ENCODE measurements around the gene CAMP.

The CAMP gene

GRCh38 chr3:48215466-48215865 is 7.8 kb upstream of the CAMP start:
- no peak overlapping the region for H3K9ac ChIP-seq (ENCODE audit: low read length)
- no peak overlapping the region for H3K4me3 ChIP-seq (ENCODE audit: low read depth in 1 of 2, low read length in 2 of 2)
- H3K4me1 ChIP-seq (ENCODE audit: insufficient read depth, low read length) = peaks cover 18% of the 10 kb centered on the region
- H3K36me3 ChIP-seq (ENCODE audit: insufficient read depth, low read length) = no peaks in the 10 kb centered on the region
- peak overlapping the region; percentile 6 for H3K27ac ChIP-seq (ENCODE audit: low read depth, low read length)
- no peaks in the 10 kb centered on the region for H3K9me3 ChIP-seq (ENCODE audit: low read length)
- H3K27me3 ChIP-seq (ENCODE audit: control insufficient read depth in 1 of 2, insufficient read depth in 2 of 2, low read length in 2 of 2) = no peaks in the 10 kb centered on the region

DNA sequence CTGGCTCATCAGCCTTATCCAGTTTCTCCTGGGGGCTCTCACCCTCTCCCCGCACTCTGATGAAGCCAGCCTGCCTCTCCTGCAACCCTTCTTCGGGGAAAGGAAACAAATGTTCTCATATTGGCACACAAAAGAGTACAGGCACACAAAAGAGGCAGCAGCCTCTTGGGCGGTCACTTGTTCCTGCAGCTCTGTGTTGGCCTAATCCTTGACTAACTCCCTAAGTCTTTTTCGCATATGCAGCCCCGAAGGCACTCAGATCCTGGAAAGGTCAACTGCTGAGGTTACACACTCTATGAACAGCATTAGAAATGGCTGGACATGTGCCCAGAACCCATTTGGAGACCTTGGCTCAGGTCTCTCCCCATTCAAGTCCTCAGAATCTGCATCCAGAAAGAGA is 7.4 kb upstream of the CAMP start:
- H3K9me3 ChIP-seq (ENCODE audit: low read length) = no peaks in the 10 kb centered on the region
- H3K9ac ChIP-seq (ENCODE audit: low read length) = no peak overlapping the region
- no peak overlapping the region for H3K27ac ChIP-seq (ENCODE audit: low read depth, low read length)

DNA sequence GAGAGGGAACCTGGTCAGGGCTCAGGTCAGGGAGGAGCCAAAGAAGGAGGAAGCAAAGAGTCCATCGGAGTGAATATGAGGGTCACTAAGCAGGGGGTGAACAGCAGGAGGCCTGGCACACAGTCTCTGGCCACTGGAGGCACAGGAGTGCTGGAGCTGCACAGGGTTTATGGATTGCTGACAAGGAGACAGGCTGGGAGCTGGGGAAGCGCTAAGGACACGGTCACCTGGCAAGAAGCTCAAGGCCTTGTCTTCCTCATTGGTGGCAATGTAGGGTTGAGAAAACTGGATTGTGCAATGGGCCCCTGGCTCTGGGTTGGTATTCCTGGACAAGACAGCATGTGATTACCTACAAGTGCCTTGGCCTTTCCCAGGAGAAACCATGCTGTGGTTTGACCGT is 5.8 kb upstream of the CAMP start:
- Histone ChIP-seq H3K27me3 (ENCODE audit: control insufficient read depth in 1 of 2, insufficient read depth in 2 of 2, low read length in 2 of 2) (no peaks in the 10 kb centered on the region), H3K36me3 (ENCODE audit: insufficient read depth, low read length) (no peaks in the 10 kb centered on the region), H3K4me3 (ENCODE audit: low read depth in 1 of 2, low read length in 2 of 2) (no peak overlapping the region), H3K9ac (ENCODE audit: low read length) (no peak overlapping the region), H3K4me1 (ENCODE audit: insufficient read depth, low read length) (peaks cover 18% of the 10 kb centered on the region), H3K27ac (ENCODE audit: low read depth, low read length) (no peak overlapping the region), H3K9me3 (ENCODE audit: low read length) (no peaks in the 10 kb centered on the region)

More for the DNA sequence above, 7.4 kb upstream of the CAMP start:
- Histone ChIP-seq H3K27me3 (ENCODE audit: control insufficient read depth in 1 of 2, insufficient read depth in 2 of 2, low read length in 2 of 2) (no peaks in the 10 kb centered on the region), H3K36me3 (ENCODE audit: insufficient read depth, low read length) (no peaks in the 10 kb centered on the region), H3K4me1 (ENCODE audit: insufficient read depth, low read length) (peaks cover 18% of the 10 kb centered on the region), H3K4me3 (ENCODE audit: low read depth in 1 of 2, low read length in 2 of 2) (no peak overlapping the region)

DNA sequence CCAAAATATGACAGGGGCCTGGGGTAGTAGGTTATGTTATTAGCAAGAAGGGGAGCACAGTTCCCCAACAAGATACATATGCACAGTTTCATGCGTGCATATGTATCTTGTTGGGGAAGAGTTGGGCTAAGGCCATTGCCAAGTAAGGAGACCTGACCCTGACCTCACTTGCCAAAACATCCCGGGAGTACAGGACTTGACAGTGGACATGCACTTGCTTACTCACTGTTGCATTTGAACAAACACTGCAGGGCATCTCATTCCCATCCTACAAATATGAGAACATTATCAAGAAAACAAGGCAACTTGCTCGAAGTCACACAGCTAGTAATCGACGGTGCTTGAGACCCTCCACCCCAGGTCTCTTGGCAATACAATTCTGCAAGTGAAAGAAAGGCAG is 4.8 kb upstream of the CAMP start:
- H3K27me3 ChIP-seq (ENCODE audit: control insufficient read depth in 1 of 2, insufficient read depth in 2 of 2, low read length in 2 of 2) = no peaks in the 10 kb centered on the region
- H3K4me3 ChIP-seq (ENCODE audit: low read depth in 1 of 2, low read length in 2 of 2) = no peak overlapping the region
- no peaks in the 10 kb centered on the region for H3K36me3 ChIP-seq (ENCODE audit: insufficient read depth, low read length)
- H3K9ac ChIP-seq (ENCODE audit: low read length) = no peak overlapping the region
- H3K9me3 ChIP-seq (ENCODE audit: low read length) = no peaks in the 10 kb centered on the region
- peaks cover 18% of the 10 kb centered on the region for H3K4me1 ChIP-seq (ENCODE audit: insufficient read depth, low read length)
- no peak overlapping the region for H3K27ac ChIP-seq (ENCODE audit: low read depth, low read length)

GRCh38 chr3:48219543-48219942 is 3.8 kb upstream of the CAMP start:
- Histone ChIP-seq H3K9ac (ENCODE audit: low read length) (no peak overlapping the region), H3K9me3 (ENCODE audit: low read length) (no peaks in the 10 kb centered on the region), H3K27me3 (ENCODE audit: control insufficient read depth in 1 of 2, insufficient read depth in 2 of 2, low read length in 2 of 2) (no peaks in the 10 kb centered on the region), H3K4me1 (ENCODE audit: insufficient read depth, low read length) (peaks cover 18% of the 10 kb centered on the region), H3K27ac (ENCODE audit: low read depth, low read length) (no peak overlapping the region), H3K4me3 (ENCODE audit: low read depth in 1 of 2, low read length in 2 of 2) (no peak overlapping the region), H3K36me3 (ENCODE audit: insufficient read depth, low read length) (no peaks in the 10 kb centered on the region)

DNA sequence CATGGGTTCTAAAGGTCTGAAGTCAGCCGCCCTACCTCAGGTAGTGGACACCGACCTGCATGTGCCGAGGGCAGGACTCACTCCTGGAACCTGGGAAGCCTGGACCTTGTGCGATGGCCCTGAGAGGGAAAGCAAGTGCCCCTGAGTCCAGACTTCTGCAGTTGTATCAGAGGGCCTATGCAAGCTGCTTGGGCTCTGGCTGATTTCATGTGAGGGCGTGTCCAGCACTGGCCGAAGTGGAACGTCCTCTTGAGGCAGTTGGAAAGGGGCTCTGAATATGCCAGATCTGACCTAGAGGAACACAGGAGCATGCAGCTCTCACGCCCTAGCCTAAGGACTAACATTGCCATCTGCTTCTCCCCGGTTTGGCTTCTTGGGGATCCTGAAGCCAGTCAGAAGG is 2.5 kb upstream of the CAMP start:
- H3K4me3 ChIP-seq (ENCODE audit: low read depth in 1 of 2, low read length in 2 of 2) = no peak overlapping the region
- no peak overlapping the region for H3K9ac ChIP-seq (ENCODE audit: low read length)
- peaks cover 9% of the 10 kb centered on the region for H3K4me1 ChIP-seq (ENCODE audit: insufficient read depth, low read length)
- no peaks in the 10 kb centered on the region for H3K36me3 ChIP-seq (ENCODE audit: insufficient read depth, low read length)
- H3K27ac ChIP-seq (ENCODE audit: low read depth, low read length) = no peak overlapping the region
- H3K27me3 ChIP-seq (ENCODE audit: control insufficient read depth in 1 of 2, insufficient read depth in 2 of 2, low read length in 2 of 2) = no peaks in the 10 kb centered on the region
- H3K9me3 ChIP-seq (ENCODE audit: low read length) = no peaks in the 10 kb centered on the region

- H3K4me3 ChIP-seq (ENCODE audit: low read depth in 1 of 2, low read length in 2 of 2) = no peak overlapping the region
- no peaks in the 10 kb centered on the region for H3K27me3 ChIP-seq (ENCODE audit: control insufficient read depth in 1 of 2, insufficient read depth in 2 of 2, low read length in 2 of 2)
- H3K4me1 ChIP-seq (ENCODE audit: insufficient read depth, low read length) = no peaks in the 10 kb centered on the region
- no peaks in the 10 kb centered on the region for H3K9me3 ChIP-seq (ENCODE audit: low read length)
- H3K36me3 ChIP-seq (ENCODE audit: insufficient read depth, low read length) = no peaks in the 10 kb centered on the region
- H3K9ac ChIP-seq (ENCODE audit: low read length) = no peak overlapping the region
- no peak overlapping the region for H3K27ac ChIP-seq (ENCODE audit: low read depth, low read length)
Observed at GRCh38 chr3:48225587-48225986, 2.3 kb downstream of the CAMP start.

DNA sequence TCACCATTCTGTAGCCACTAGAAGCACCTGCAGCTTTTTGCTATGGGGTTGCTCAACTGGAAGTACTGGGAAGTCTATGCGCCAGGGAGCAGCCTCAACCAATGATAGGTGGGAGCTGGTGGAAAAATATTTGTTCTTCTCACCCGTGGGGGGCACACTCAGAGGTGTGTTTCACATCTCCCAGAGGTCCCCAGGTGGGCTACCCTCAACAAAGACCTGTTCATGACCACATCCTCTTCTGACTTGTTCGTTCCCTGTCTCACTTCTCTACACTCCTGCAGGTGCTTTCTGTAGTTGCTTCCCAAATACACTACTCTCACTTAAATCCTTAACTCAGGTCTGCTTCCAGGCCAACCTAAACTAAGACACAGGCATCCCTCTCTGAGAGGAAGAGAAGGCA is 3.6 kb downstream of the CAMP start:
- H3K27ac ChIP-seq (ENCODE audit: low read depth, low read length) = no peak overlapping the region
- H3K9me3 ChIP-seq (ENCODE audit: low read length) = no peaks in the 10 kb centered on the region
- no peak overlapping the region for H3K4me3 ChIP-seq (ENCODE audit: low read depth in 1 of 2, low read length in 2 of 2)
- no peaks in the 10 kb centered on the region for H3K36me3 ChIP-seq (ENCODE audit: insufficient read depth, low read length)
- no peaks in the 10 kb centered on the region for H3K4me1 ChIP-seq (ENCODE audit: insufficient read depth, low read length)
- H3K9ac ChIP-seq (ENCODE audit: low read length) = no peak overlapping the region
- no peaks in the 10 kb centered on the region for H3K27me3 ChIP-seq (ENCODE audit: control insufficient read depth in 1 of 2, insufficient read depth in 2 of 2, low read length in 2 of 2)

DNA sequence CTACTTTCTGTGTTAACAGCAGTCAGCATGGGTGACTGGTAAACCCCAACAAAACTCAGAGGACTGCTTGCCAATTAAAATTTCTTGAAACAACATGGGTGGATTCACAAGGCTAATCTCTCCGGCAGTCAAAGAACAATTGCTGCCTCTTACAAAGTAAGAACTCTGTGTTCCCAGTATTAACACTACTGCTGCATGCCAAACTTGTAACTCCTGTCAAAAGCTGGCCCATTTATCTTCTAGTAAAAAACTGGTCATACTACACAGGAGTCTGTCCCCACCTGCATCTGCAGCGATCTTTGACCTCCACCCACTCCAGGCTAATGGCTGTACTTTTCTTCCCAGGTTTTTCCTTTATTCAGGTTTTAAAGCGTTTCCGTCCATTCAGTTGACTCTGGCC is 8.9 kb downstream of the CAMP start:
- H3K9ac ChIP-seq (ENCODE audit: low read length) = no peak overlapping the region
- H3K4me1 ChIP-seq (ENCODE audit: insufficient read depth, low read length) = no peaks in the 10 kb centered on the region
- no peaks in the 10 kb centered on the region for H3K36me3 ChIP-seq (ENCODE audit: insufficient read depth, low read length)
- no peaks in the 10 kb centered on the region for H3K9me3 ChIP-seq (ENCODE audit: low read length)
- H3K27ac ChIP-seq (ENCODE audit: low read depth, low read length) = no peak overlapping the region
- no peaks in the 10 kb centered on the region for H3K27me3 ChIP-seq (ENCODE audit: control insufficient read depth in 1 of 2, insufficient read depth in 2 of 2, low read length in 2 of 2)
- H3K4me3 ChIP-seq (ENCODE audit: low read depth in 1 of 2, low read length in 2 of 2) = no peak overlapping the region

DNA sequence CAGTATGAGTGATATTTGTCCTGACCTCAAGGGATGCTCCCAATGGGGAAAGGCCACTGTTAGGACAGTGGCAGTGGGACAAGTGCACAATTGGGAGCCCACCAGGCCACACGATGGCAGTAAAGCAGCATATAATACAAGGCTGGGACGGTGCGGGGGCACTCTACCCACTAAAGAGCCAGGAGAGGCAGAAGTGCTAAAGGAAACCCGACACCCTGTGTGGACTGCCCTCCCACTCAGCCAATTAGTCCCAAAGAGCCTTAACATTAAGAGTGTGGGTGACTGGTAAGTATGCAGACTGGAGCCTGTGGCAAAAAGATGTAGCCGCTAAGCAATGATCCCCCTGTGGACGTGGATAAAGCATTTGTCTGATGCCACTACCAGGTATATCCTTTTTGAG is 9.4 kb downstream of the CAMP start:
- Histone ChIP-seq H3K27ac (ENCODE audit: low read depth, low read length) (no peak overlapping the region), H3K4me1 (ENCODE audit: insufficient read depth, low read length) (no peaks in the 10 kb centered on the region), H3K9ac (ENCODE audit: low read length) (no peak overlapping the region), H3K9me3 (ENCODE audit: low read length) (no peaks in the 10 kb centered on the region), H3K4me3 (ENCODE audit: low read depth in 1 of 2, low read length in 2 of 2) (no peak overlapping the region), H3K27me3 (ENCODE audit: control insufficient read depth in 1 of 2, insufficient read depth in 2 of 2, low read length in 2 of 2) (no peaks in the 10 kb centered on the region), H3K36me3 (ENCODE audit: insufficient read depth, low read length) (no peaks in the 10 kb centered on the region)

DNA sequence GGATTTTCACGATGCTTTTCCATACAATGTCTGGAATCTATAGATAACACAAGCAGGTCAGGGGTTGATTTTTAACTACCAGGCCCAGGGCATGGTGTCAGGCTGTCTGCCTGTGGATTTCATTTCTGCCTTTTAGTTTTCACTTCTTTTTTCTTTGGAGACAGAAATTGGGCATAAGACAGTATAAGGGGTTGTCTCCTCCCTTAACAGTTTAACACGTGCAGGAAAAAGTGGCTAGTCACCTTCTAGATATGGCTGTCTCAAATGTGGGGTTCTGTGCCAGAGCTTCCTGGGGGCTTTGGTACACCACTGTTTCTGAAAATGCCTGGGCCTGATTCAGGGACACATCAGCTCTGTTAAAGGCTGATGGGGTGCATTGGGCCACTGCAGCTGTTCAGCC is 10.2 kb downstream of the CAMP start:
- no peaks in the 10 kb centered on the region for H3K4me1 ChIP-seq (ENCODE audit: insufficient read depth, low read length)
- no peaks in the 10 kb centered on the region for H3K36me3 ChIP-seq (ENCODE audit: insufficient read depth, low read length)
- H3K9me3 ChIP-seq (ENCODE audit: low read length) = no peaks in the 10 kb centered on the region
- H3K27ac ChIP-seq (ENCODE audit: low read depth, low read length) = no peak overlapping the region
- H3K4me3 ChIP-seq (ENCODE audit: low read depth in 1 of 2, low read length in 2 of 2) = no peak overlapping the region
- no peaks in the 10 kb centered on the region for H3K27me3 ChIP-seq (ENCODE audit: control insufficient read depth in 1 of 2, insufficient read depth in 2 of 2, low read length in 2 of 2)
- H3K9ac ChIP-seq (ENCODE audit: low read length) = no peak overlapping the region

- Histone ChIP-seq H3K27me3 (ENCODE audit: control insufficient read depth in 1 of 2, insufficient read depth in 2 of 2, low read length in 2 of 2) (no peaks in the 10 kb centered on the region), H3K27ac (ENCODE audit: low read depth, low read length) (no peak overlapping the region), H3K36me3 (ENCODE audit: insufficient read depth, low read length) (no peaks in the 10 kb centered on the region), H3K9me3 (ENCODE audit: low read length) (no peaks in the 10 kb centered on the region), H3K4me1 (ENCODE audit: insufficient read depth, low read length) (peaks cover 6% of the 10 kb centered on the region), H3K9ac (ENCODE audit: low read length) (no peak overlapping the region), H3K4me3 (ENCODE audit: low read depth in 1 of 2, low read length in 2 of 2) (no peak overlapping the region)
Observed at GRCh38 chr3:48236531-48236930, 13.2 kb downstream of the CAMP start.

Data from muscle layer of colon (tissue), 2 donors.